HG02970 (cell line): Measurements from ENCODE around the gene GNAI3.

ENCODE experiments used
- ATAC-seq: cut with Tn5 transposase; IDR thresholded peaks from one replicate; pipeline ENCODE4 v1.9.1; 2021; ENCODE audit warnings: mild to moderate bottlenecking, moderate library complexity, moderate number of reproducible peaks; ENCODE audit not compliant: unreplicated experiment, low FRiP score

GNAI3 gene

GRCh38 chr1:109523706-109524105 is 24.7 kb upstream of the GNAI3 start:
- no peak for ATAC-seq

- no peak for ATAC-seq
Measured at GRCh38 chr1:109527098-109527811, 21.2 kb upstream of the GNAI3 start.

GRCh38 chr1:109527846-109528695 is 20.3 kb upstream of the GNAI3 start:
- ATAC-seq: no peak

GRCh38 chr1:109528712-109529111 is 19.7 kb upstream of the GNAI3 start:
- ATAC-seq: no peak

GRCh38 chr1:109529881-109530456 is 18.4 kb upstream of the GNAI3 start:
- no peak for ATAC-seq

GRCh38 chr1:109530457-109531087 is 17.8 kb upstream of the GNAI3 start:
- no peak for ATAC-seq

GRCh38 chr1:109531380-109531779 is 17.0 kb upstream of the GNAI3 start:
- no peak for ATAC-seq

GRCh38 chr1:109531826-109532364 is 16.5 kb upstream of the GNAI3 start:
- no peak for ATAC-seq

GRCh38 chr1:109532365-109533136 is 15.9 kb upstream of the GNAI3 start:
- no peak for ATAC-seq

- ATAC-seq: no peak
Measured at GRCh38 chr1:109534307-109534858, 14.0 kb upstream of the GNAI3 start.

- no peak for ATAC-seq
Measured at GRCh38 chr1:109535481-109535880, 12.9 kb upstream of the GNAI3 start.

- ATAC-seq: no peak
Measured at GRCh38 chr1:109535971-109536491, 12.4 kb upstream of the GNAI3 start.

GRCh38 chr1:109537450-109538178 is 10.8 kb upstream of the GNAI3 start:
- ATAC-seq: no peak

- no peak for ATAC-seq
Measured at GRCh38 chr1:109538827-109539555, 9.4 kb upstream of the GNAI3 start.

- no peak for ATAC-seq
Measured at GRCh38 chr1:109539676-109540075, 8.7 kb upstream of the GNAI3 start, which contains the start of gene GPR61. Gene GPR61, plus strand, starts transcription at chr1:109539872. Its CDS starts 3,151 bp downstream, at chr1:109543023.

- ATAC-seq: no peak
Measured at GRCh38 chr1:109541102-109541501, 7.3 kb upstream of the GNAI3 start.

GRCh38 chr1:109542657-109543056 is 5.8 kb upstream of the GNAI3 start:
- ATAC-seq: no peak
